Type B pancreatic cell (in vitro differentiated cells): ENCODE data around the gene B3GALT4. TPM values are rescaled to one million over a fixed set of nuclear protein-coding genes. Genes with fewer than 3 reads are reported as not detected.

ENCODE experiments used
- DNase-seq: peaks from one replicate; pipeline ENCODE4 v3.0.0; 2021; ENCODE audit warnings: mixed read lengths; ENCODE audit not compliant: unreplicated experiment; ENCODE audit errors: extremely low spot score
- H3K27ac Mint-ChIP-seq: 2 replicates; pipeline ENCODE4 v1.8.0; 2021; ENCODE audit warnings: mild to moderate bottlenecking, mixed read lengths
- H3K27me3 Mint-ChIP-seq: 2 replicates; pipeline ENCODE4 v1.8.0; 2021; ENCODE audit warnings: mixed read lengths
- H3K36me3 Mint-ChIP-seq: 2 replicates; pipeline ENCODE4 v1.8.0; 2021; ENCODE audit warnings: mixed read lengths
- H3K4me1 Mint-ChIP-seq: one replicate; pipeline ENCODE4 v1.8.0; 2021; ENCODE audit warnings: mixed read lengths; ENCODE audit not compliant: unreplicated experiment
- H3K4me3 Mint-ChIP-seq: 2 replicates; pipeline ENCODE4 v1.8.0; 2021; ENCODE audit warnings: mild to moderate bottlenecking, mixed read lengths
- H3K9me3 Mint-ChIP-seq: 2 replicates; pipeline ENCODE4 v1.8.0; 2021; ENCODE audit warnings: mixed read lengths
- CTCF ChIP-seq: fragments of 200-600 bp; sonication (generic); conservative IDR thresholded peaks from 2 replicates; pipeline ENCODE4 v1.5.0; 2021; ENCODE audit warnings: antibody characterized with exemption, mild to moderate bottlenecking
- microRNA-seq: library from miRNA; unstranded; fragments of <30 nt; microRNA quantifications from one replicate; pipeline ENCODE4, GENCODE V29; 2020
- total RNA-seq: library from RNA; stranded (reverse); gene quantifications from 2 replicates; pipeline ENCODE4 v1.2.1, GENCODE V29; 2021; ENCODE audit warnings: low replicate concordance

The B3GALT4 gene
- total RNA-seq, 1 donor from 2014 or later: 10.1 TPM

- H3K4me3 Mint-ChIP-seq: peak overlapping the region; percentile 74
- no peaks in the 10 kb centered on the region for H3K9me3 Mint-ChIP-seq
- TF ChIP-seq CTCF: no peak
These were observed 43.0 kb downstream of the B3GALT4 start for GRCh38 chr6:33319939-33320314.

GRCh38 chr6:33320315-33321181 lies 43.6 kb downstream of the B3GALT4 start:
- peak overlapping the region; percentile 86 for H3K4me3 Mint-ChIP-seq
- peaks cover 60% of the 10 kb centered on the region for H3K4me1 Mint-ChIP-seq
- H3K36me3 Mint-ChIP-seq: peaks cover 14% of the 10 kb centered on the region
- H3K27me3 Mint-ChIP-seq: no peaks in the 10 kb centered on the region
- no peak for DNase-seq
- TF ChIP-seq CTCF: no peak
- H3K9me3 Mint-ChIP-seq: no peaks in the 10 kb centered on the region
- peak overlapping the region; percentile 70 for H3K27ac Mint-ChIP-seq

More at GRCh38 chr6:33319939-33320314, 43.0 kb downstream of the B3GALT4 start:
- Mint-ChIP-seq H3K4me1 (peaks cover 60% of the 10 kb centered on the region), H3K27me3 (no peaks in the 10 kb centered on the region), H3K27ac (peak overlapping the region; percentile 70), H3K36me3 (peaks cover 14% of the 10 kb centered on the region)
- no peak for DNase-seq

GRCh38 chr6:33321227-33321626 lies 44.3 kb downstream of the B3GALT4 start:
- Mint-ChIP-seq H3K27ac (peak overlapping the region; percentile 70), H3K27me3 (no peaks in the 10 kb centered on the region), H3K36me3 (peaks cover 14% of the 10 kb centered on the region), H3K9me3 (no peaks in the 10 kb centered on the region), H3K4me3 (peak overlapping the region; percentile 86), H3K4me1 (peaks cover 60% of the 10 kb centered on the region)
- no peak for DNase-seq
- no peak for TF ChIP-seq CTCF

GRCh38 chr6:33323623-33323948 lies 46.7 kb downstream of the B3GALT4 start:
- DNase-seq: no peak
- H3K4me1 Mint-ChIP-seq: peaks cover 42% of the 10 kb centered on the region

GRCh38 chr6:33324125-33324524 lies 47.2 kb downstream of the B3GALT4 start:
- H3K27ac Mint-ChIP-seq: no peak overlapping the region
- H3K27me3 Mint-ChIP-seq: no peaks in the 10 kb centered on the region

More at GRCh38 chr6:33323623-33323948, 46.7 kb downstream of the B3GALT4 start:
- H3K27ac Mint-ChIP-seq: peak overlapping the region; percentile 99
- peaks cover 11% of the 10 kb centered on the region for H3K36me3 Mint-ChIP-seq
- TF ChIP-seq CTCF: no peak
- no peaks in the 10 kb centered on the region for H3K9me3 Mint-ChIP-seq
- H3K4me3 Mint-ChIP-seq: peak overlapping the region; percentile 100
- no peaks in the 10 kb centered on the region for H3K27me3 Mint-ChIP-seq

More at GRCh38 chr6:33324125-33324524, 47.2 kb downstream of the B3GALT4 start:
- peaks cover 38% of the 10 kb centered on the region for H3K4me1 Mint-ChIP-seq
- peaks cover 9% of the 10 kb centered on the region for H3K36me3 Mint-ChIP-seq
- H3K4me3 Mint-ChIP-seq: peak overlapping the region; percentile 100
- TF ChIP-seq CTCF: no peak
- DNase-seq: no peak
- no peaks in the 10 kb centered on the region for H3K9me3 Mint-ChIP-seq

Small RNA genes lying within 50 kb of the gene (microRNA-seq; reads per million reads assigned to microRNA genes)
- not detected for gene MIR6834
- gene MIR6873: not detected

Other genes with a start within 250 kb of the B3GALT4 start
- gene HLA-DPA1, start 203.5 kb upstream of the B3GALT4 start, total RNA-seq: 1.3 and 2.6 TPM in 2 replicates
- 10.9 and 27.3 TPM in 2 replicates for gene HLA-DPB1, start 201.1 kb upstream of the B3GALT4 start, total RNA-seq
- 1.3 and 11.9 TPM in 2 replicates for gene COL11A2, start 84.7 kb upstream of the B3GALT4 start, total RNA-seq
- gene RXRB, start 76.5 kb upstream of the B3GALT4 start, total RNA-seq: 49.2 and 61.9 TPM in 2 replicates
- 147 and 202 TPM in 2 replicates for gene SLC39A7, start 76.3 kb upstream of the B3GALT4 start, total RNA-seq
- gene HSD17B8, start 72.5 kb upstream of the B3GALT4 start, total RNA-seq: 13.9 and 15.7 TPM in 2 replicates
- gene RING1, start 68.6 kb upstream of the B3GALT4 start, total RNA-seq: 44.5 and 60.4 TPM in 2 replicates
- 54.7 and 62.4 TPM in 2 replicates for gene VPS52, start 5.2 kb upstream of the B3GALT4 start, total RNA-seq
- gene RPS18, start 5.0 kb upstream of the B3GALT4 start, total RNA-seq: 3,043 and 3,480 TPM in 2 replicates
- 53.1 and 67.4 TPM in 2 replicates for gene WDR46, start 12.1 kb downstream of the B3GALT4 start, total RNA-seq
- 52.9 and 54.5 TPM in 2 replicates for gene PFDN6, start 12.5 kb downstream of the B3GALT4 start, total RNA-seq
- 128 and 176 TPM in 2 replicates for gene RGL2, start 21.8 kb downstream of the B3GALT4 start, total RNA-seq
- gene TAPBP, start 37.0 kb downstream of the B3GALT4 start, total RNA-seq: 71.4 and 93.5 TPM in 2 replicates
- 21.1 and 22.2 TPM in 2 replicates for gene ZBTB22, start 40.6 kb downstream of the B3GALT4 start, total RNA-seq
- 43.6 and 47.0 TPM in 2 replicates for gene DAXX, start 45.8 kb downstream of the B3GALT4 start, total RNA-seq
- gene KIFC1, start 114.7 kb downstream of the B3GALT4 start, total RNA-seq: 28.0 and 67.7 TPM in 2 replicates
- 23.8 and 49.6 TPM in 2 replicates for gene PHF1, start 133.9 kb downstream of the B3GALT4 start, total RNA-seq
- gene CUTA, start 141.0 kb downstream of the B3GALT4 start, total RNA-seq: 212 and 278 TPM in 2 replicates
- 18.4 and 74.1 TPM in 2 replicates for gene SYNGAP1, start 142.9 kb downstream of the B3GALT4 start, total RNA-seq
- gene ZBTB9, start 177.5 kb downstream of the B3GALT4 start, total RNA-seq: 11.3 and 14.5 TPM in 2 replicates